Measurements from ENCODE around the gene OCRL.
"Not testable (repeated sequence)": the region's sequence is repeated elsewhere in the genome, so short reads cannot be mapped to it uniquely, and the experiment has no call there.

The OCRL gene

GRCh38 chrX:129540722-129541184, 694 bp downstream of the OCRL start:
- no peak for DNase-seq

- no peak for DNase-seq
Observed at GRCh38 chrX:129544780-129545179, 4.7 kb downstream of the OCRL start.

- no peak for DNase-seq
Observed at GRCh38 chrX:129545408-129545807, 5.3 kb downstream of the OCRL start.

GRCh38 chrX:129549124-129549523, 9.1 kb downstream of the OCRL start:
- no peak for DNase-seq

GRCh38 chrX:129553619-129554288, 13.7 kb downstream of the OCRL start:
- no peak for DNase-seq

GRCh38 chrX:129554816-129555215, 14.8 kb downstream of the OCRL start:
- not testable (repeated sequence) for DNase-seq

- DNase-seq = no peak
Observed at GRCh38 chrX:129556806-129557315, 16.8 kb downstream of the OCRL start.

- DNase-seq = no peak
Observed at GRCh38 chrX:129557844-129558480, 17.9 kb downstream of the OCRL start.

GRCh38 chrX:129559783-129560182, 19.7 kb downstream of the OCRL start:
- no peak for DNase-seq

GRCh38 chrX:129561453-129561852, 21.4 kb downstream of the OCRL start:
- no peak for DNase-seq

GRCh38 chrX:129564345-129564744, 24.3 kb downstream of the OCRL start:
- DNase-seq = not testable (repeated sequence)

GRCh38 chrX:129565046-129565650, 25.1 kb downstream of the OCRL start:
- no peak for DNase-seq

GRCh38 chrX:129566073-129566472, 26.0 kb downstream of the OCRL start:
- DNase-seq = no peak

- DNase-seq = no peak
Observed at GRCh38 chrX:129568349-129568748, 28.3 kb downstream of the OCRL start.

GRCh38 chrX:129572422-129572821, 32.4 kb downstream of the OCRL start:
- no peak for DNase-seq

GRCh38 chrX:129573652-129574051, 33.6 kb downstream of the OCRL start:
- not testable (repeated sequence) for DNase-seq

GRCh38 chrX:129574214-129574613, 34.2 kb downstream of the OCRL start:
- DNase-seq = no peak

GRCh38 chrX:129576539-129576938, 36.5 kb downstream of the OCRL start:
- DNase-seq = no peak

GRCh38 chrX:129577473-129577872, 37.4 kb downstream of the OCRL start:
- no peak for DNase-seq

- no peak for DNase-seq
Observed at GRCh38 chrX:129577877-129578276, 37.8 kb downstream of the OCRL start.

- DNase-seq = no peak
Observed at GRCh38 chrX:129581904-129582303, 41.8 kb downstream of the OCRL start.

GRCh38 chrX:129585167-129585566, 45.1 kb downstream of the OCRL start:
- DNase-seq = no peak

GRCh38 chrX:129585691-129586090, 45.6 kb downstream of the OCRL start:
- no peak for DNase-seq

- no peak for DNase-seq
Observed at GRCh38 chrX:129586446-129586845, 46.4 kb downstream of the OCRL start.

All from activated T-cell treated with anti-CD3 and anti-CD28 coated beads, Interleukin-2, amount 50 U/mL, for 1 hour (primary cell).